ENCODE results near the gene C22orf23. TPM values are rescaled to one million over a fixed set of nuclear protein-coding genes. Genes with fewer than 3 reads are reported as not detected.
A peak's percentile ranks its signal among the peaks of the same experiment; 100 is the strongest.

The C22orf23 gene
- total RNA-seq, 2 donors from 2014 or later: not detected

GRCh38 chr22:37926771-37927636 lies 26.4 kb downstream of the C22orf23 start:
- peak in 1 of 4 donors; percentile 32 for DNase-seq
- no peaks in the 10 kb centered on the region for H3K9me3 ChIP-seq
- no peak for ATAC-seq
- H3K27me3 ChIP-seq: no peaks in the 10 kb centered on the region
- 80 to 82% methylated on average over 9 to 30 of the region's 32 CpGs for WGBS, 2 donors
- intact Hi-C loops (cut with DNase I): no loop called here
- H3K4me1 ChIP-seq: peaks cover 74% of the 10 kb centered on the region
- TF ChIP-seq POLR2A (IDR thresholded peaks at IDR 0.05) (no peak), CTCF (IDR thresholded peaks at IDR 0.05) (no peak)
- H3K4me3 ChIP-seq: no peak overlapping the region
- H3K36me3 ChIP-seq (replicated peaks in 1 of 2; ENCODE audit: insufficient read depth in 1 of 2, low read depth in 2 of 2): peaks cover 0 to 16% of the 10 kb centered on the region in 2 donors
- H3K27ac ChIP-seq: peak overlapping the region in 3 of 4 donors; percentile 49 to 59 (median 50)

- Histone ChIP-seq H3K36me3 (replicated peaks in 1 of 2; ENCODE audit: insufficient read depth in 1 of 2, low read depth in 2 of 2) (peaks cover 0 to 19% of the 10 kb centered on the region in 2 donors), H3K4me3 (no peak overlapping the region), H3K9me3 (no peaks in the 10 kb centered on the region), H3K27me3 (no peaks in the 10 kb centered on the region), H3K27ac (peak overlapping the region in 3 of 4 donors; percentile 49 to 59 (median 50)), H3K4me1 (peaks cover 67% of the 10 kb centered on the region)
- intact Hi-C loops (cut with DNase I): no loop called here
- TF ChIP-seq POLR2A (IDR thresholded peaks at IDR 0.05) (peak in 1 of 3 donors; percentile 10), CTCF (IDR thresholded peaks at IDR 0.05) (no peak)
- 47 to 66% methylated on average over 5 to 7 of the region's 7 CpGs for WGBS, 2 donors
- ATAC-seq (peak; percentile 28), DNase-seq (peak; percentile 51 to 78 (median 60))
These were observed 27.0 kb downstream of the C22orf23 start for GRCh38 chr22:37926358-37926757.

GRCh38 chr22:37925767-37926166 lies 27.6 kb downstream of the C22orf23 start:
- Histone ChIP-seq H3K36me3 (replicated peaks in 1 of 2; ENCODE audit: insufficient read depth in 1 of 2, low read depth in 2 of 2) (peaks cover 0 to 19% of the 10 kb centered on the region in 2 donors), H3K27ac (peak overlapping the region in 3 of 4 donors; percentile 49 to 59 (median 50)), H3K27me3 (no peaks in the 10 kb centered on the region), H3K4me3 (no peak overlapping the region), H3K9me3 (no peaks in the 10 kb centered on the region), H3K4me1 (peaks cover 61% of the 10 kb centered on the region)
- 36 to 67% methylated on average over 6 to 7 of the region's 15 CpGs for WGBS, 2 donors
- TF ChIP-seq CTCF (IDR thresholded peaks at IDR 0.05) (no peak), POLR2A (IDR thresholded peaks at IDR 0.05) (no peak)
- no peak for ATAC-seq
- no peak for DNase-seq
- intact Hi-C loops (cut with DNase I): no loop called here

GRCh38 chr22:37925330-37925729 lies 28.1 kb downstream of the C22orf23 start:
- ATAC-seq (no peak), DNase-seq (no peak)
- H3K27me3 ChIP-seq: no peaks in the 10 kb centered on the region
- H3K27ac ChIP-seq: peak overlapping the region in 3 of 4 donors; percentile 49 to 59 (median 50)
- H3K4me3 ChIP-seq: no peak overlapping the region
- H3K4me1 ChIP-seq: peaks cover 57% of the 10 kb centered on the region
- peaks cover 0 to 19% of the 10 kb centered on the region in 2 donors for H3K36me3 ChIP-seq (replicated peaks in 1 of 2; ENCODE audit: insufficient read depth in 1 of 2, low read depth in 2 of 2)
- intact Hi-C loops (cut with DNase I): no loop called here
- WGBS, 2 donors: 7 to 56% methylated on average over 2 to 3 of the region's 3 CpGs
- TF ChIP-seq CTCF (IDR thresholded peaks at IDR 0.05): no peak
- TF ChIP-seq POLR2A (IDR thresholded peaks at IDR 0.05): no peak
- no peaks in the 10 kb centered on the region for H3K9me3 ChIP-seq

Data from body of pancreas (tissue), 4 donors.